Measurements from ENCODE around the gene USF2. TPM values are rescaled to one million over a fixed set of nuclear protein-coding genes. Genes with fewer than 3 reads are reported as not detected.
"Not testable (repeated sequence)": the region's sequence is repeated elsewhere in the genome, so short reads cannot be mapped to it uniquely, and the experiment has no call there.

Gene USF2
- total RNA-seq, 1 experiment from 2014 or later = 129 TPM

DNA sequence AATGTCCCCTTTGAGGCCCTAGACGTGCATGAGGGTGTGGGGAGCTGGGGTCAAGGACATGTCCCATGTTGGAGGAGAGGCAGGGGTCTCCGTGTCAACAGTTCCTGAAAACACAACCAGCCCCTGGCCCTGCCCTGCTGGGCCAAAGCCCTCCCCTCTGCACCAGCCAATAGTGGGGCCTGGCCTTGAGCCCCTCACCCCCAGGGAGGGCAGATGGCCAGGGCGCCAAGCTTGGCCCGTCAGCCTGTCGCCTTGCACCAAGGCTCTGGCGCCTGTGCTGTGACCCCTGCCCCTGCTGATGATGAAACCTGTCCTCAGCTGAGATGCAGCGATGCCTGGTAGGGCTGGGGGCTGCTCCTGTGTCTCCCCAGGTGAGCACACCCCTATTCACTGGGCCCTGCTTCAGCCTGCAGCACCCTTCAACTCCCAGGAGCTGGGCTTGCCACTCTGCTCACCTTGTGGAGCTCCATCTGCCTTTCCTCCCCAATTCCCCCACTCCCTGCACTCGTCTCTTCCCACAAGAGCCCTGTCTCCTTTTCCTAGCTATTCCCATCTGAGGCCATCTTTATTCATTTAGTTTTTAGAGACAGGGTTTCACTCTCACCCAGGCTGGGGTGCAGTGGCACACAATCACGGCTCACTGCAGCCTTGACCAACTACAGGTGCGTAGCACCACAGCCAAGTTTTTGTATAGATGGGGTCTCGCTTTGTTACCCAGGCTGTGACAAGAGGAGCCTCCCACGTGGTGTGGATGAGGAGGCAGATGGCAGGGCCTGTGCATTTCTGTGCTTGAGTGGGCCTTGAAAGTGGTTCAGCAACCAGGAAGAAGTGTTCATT is 11.4 kb downstream of the USF2 start:
- no peak for DNase-seq (ENCODE audit: low read depth)

DNA sequence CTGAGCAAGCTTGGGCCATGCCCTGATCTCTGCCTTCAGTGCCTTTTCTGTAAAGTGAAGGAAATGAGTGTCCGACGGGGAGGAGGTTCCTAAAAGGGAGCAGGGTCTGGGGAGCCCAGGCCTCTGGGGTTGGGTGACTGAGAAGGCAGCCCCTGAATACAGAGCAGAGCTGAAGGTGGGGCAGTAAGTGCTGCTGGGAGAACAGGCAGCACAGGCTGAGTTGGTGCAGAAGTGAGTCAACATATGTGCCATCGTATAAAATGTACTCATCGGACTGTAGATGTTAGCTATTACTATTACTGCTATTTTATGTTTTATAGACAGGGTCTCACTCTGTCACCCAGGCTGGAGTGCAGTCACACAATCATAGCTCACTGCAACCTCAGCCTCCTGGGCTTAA is 12.5 kb downstream of the USF2 start:
- no peak for DNase-seq (ENCODE audit: low read depth)

DNA sequence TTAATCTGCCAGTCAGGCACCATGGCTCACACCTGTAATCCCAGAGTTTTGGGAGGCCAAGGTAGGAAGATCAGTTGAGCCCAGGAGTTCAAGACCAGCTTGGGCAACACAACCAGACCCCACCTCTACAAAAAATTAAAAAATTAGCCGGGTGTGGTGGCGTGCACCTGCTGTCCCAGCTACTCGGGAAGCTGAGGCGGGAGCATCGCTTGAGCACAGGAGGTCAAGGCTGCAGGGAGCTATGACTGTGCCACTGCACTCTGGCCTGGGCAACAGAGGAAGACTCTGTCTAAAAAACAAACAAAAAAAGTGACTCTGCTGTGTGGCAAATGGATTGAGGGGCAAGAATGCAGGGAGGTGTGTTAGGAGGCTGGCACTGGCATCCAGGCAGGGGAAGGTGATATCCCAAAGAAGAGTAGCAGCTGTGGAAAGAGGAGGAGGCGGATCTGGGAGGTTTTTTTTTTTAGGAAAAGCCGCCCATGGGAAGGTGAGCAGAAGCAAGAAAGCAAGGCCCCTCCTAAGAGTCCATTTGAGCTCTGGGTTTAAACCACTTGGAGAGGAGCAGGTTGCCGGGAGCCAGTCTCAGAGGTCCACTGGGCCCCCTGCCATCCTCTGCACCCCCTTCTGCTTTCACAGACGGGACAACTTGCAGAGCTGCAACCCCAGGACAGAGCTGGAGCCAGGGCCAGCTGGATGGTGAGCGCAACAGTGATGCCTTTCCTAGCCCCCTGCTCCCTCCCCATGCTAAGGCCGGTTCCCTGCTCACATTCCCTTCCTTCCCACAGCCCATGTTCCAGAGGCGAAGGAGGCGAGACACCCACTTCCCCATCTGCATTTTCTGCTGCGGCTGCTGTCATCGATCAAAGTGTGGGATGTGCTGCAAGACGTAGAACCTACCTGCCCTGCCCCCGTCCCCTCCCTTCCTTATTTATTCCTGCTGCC is 15.7 kb downstream of the USF2 start:
- no peak for DNase-seq (ENCODE audit: low read depth)

DNA sequence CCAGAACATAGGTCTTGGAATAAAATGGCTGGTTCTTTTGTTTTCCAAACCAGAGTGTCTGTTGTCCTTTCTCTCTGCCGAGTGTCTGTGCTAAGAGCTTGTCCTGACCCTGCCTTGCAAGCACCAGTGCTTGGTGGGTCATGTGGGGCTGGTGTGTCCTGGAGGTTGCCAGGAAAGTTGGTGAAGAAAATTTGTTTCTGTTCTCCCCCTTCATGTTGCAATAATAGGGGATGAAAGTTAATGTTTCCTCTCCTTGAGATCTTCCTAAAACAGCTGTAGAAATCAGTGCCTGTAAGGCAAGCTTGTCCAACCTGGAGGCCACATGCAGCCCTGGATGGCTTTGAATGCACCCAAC is 16.3 kb downstream of the USF2 start:
- DNase-seq (ENCODE audit: low read depth) = no peak

DNA sequence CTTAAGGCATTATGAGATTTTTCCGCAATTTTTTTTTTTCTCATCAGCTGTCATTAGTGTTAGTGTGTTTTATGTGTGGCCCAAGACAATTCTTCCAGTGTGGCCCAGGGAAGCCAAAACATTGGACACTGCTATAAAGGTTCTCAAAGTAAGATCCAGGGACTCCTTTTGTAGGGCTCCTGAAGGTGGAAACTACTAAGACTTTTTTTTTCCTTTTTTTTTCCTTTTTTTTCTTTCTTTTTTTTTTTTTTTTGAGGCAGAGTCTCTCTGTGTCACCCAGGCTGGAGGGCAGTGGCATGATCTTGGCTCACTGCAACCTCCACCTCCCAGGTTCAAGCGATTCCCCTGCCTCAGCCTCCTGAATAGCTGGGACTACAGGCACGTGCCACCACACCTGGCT is 16.7 kb downstream of the USF2 start:
- not testable (repeated sequence) for DNase-seq (ENCODE audit: low read depth)

DNA sequence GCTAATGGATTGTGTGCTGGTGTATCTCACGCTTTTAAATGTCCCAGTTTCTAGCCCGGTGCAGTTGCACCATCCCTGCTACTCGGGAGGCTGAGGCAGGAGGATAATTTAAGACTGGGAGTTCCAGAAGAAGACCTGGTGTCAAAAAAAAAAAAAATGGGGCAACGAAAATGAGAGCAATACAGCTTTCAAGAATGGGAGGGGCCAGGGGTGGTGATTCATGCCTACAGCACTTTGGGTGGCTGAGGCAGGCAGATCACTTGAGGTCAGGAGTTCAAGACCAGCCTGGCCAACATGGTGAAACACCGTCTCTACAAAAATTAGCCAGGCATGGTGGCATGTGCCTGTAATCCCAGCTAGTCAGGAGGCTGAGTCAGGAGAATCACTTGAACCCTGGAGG is 17.3 kb downstream of the USF2 start:
- DNase-seq (ENCODE audit: low read depth) = not testable (repeated sequence)

DNA sequence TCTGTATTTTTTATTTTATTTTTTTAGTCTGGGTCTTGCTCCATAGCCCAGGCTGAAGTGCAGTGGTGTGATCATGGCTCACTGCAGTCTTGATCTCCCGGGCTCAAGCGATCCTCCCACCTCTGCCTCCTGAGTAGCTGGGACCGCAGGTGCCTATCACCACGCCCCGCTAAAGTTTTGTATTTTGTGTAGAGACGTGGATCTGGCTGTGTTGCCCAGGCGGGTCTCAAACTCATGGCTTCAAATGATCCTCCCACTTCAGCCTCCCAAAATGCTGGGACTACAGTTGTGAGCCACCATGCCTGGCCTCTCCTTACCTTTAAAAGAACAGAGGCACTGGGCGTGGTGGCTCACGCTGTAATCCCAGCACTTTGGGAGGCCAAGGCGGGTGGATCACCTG is 19.0 kb downstream of the USF2 start:
- no peak for DNase-seq (ENCODE audit: low read depth)

DNA sequence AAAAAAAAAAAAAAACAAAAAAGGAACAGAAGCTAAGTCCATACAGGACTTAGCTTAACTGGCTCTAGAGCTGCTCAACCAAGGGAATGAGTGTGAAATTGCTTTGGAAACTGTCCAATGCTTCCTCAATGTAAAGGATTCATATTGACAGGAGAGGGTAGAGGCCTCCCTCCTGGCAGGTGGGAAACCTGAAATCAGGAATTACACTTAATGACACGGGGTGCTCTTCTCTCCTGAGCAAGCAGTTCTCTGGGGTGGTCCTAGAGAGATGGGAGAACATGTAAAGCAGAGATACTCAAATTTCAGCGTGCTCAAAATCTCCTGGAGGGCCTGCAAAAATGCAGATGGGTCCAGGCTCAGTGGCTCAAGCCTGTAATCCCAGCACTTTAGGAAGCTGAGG is 19.6 kb downstream of the USF2 start:
- DNase-seq (ENCODE audit: low read depth) = no peak

DNA sequence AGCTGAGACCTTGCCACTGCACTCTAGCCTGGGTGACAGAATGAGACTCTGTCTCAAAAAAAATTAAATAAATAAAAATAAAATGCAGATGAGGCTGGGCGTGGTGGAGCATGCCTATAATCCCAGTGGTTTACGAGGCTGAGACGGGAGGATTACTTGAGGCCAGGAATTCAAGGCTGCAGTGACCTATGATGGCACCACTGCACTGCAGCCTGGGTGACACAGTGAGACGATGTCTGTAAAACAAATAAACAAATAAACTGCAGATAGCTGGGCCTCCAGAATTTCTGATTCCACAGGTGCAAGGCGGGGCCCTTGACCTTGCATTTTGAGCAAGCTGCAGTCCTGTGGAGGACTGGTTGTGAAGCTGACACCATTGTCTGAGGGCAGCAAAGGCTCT is 20.1 kb downstream of the USF2 start:
- DNase-seq (ENCODE audit: low read depth) = no peak

DNA sequence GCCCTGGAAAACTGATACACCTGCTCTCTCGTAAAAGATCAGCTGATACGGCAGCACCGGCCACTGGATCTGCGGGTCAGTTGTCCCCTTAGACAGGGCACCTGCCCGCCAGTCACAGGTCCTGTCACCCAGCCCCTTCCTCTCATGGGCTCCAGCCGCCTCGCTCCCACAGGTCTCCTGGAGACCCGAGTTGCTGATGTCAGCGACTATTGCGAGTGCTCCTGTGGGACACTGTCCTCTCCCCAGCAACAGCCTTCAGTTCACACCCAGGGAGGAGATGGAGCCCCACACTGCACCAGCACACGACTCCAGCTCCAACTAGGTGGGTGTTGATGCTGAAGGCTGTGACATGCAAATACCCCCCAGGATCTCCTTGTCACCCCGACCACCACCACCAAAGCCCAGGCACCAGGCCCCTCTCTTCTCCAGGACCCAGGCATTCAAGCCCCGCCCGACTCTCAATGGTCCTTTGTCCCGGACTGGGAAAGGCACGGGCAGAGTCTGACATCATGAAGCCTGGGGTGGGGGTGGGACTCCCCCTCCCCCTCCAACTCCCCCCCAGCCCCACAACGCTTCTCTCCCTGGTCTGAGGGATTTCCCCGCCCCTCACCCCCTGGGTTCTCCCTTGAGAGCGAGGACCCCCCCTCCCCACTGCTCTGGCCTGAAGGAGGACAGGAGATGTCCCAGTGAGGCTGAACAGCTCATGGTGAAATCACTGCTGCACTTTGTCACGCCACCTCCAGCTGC is 21.8 kb downstream of the USF2 start:
- DNase-seq (ENCODE audit: low read depth) = no peak

DNA sequence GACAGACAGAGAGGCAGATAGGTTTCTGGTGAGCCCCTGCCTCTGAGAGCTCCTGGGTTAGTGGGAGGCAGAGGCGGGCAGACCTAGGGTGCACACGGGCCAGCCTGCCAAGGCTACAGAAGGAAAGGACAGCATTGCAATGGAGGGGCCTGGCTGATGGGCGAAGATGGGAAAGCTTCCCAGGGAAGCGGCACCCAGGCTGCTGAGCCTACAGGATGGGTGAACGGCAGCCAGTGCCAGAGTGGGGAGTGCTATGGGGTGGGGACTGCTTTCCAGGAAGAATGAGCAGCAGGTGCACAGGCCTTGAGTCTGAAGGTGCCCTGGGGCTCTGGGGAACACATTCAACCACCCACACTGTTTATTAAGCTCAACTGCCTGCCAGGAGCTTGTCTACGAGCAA is 22.5 kb downstream of the USF2 start:
- no peak for DNase-seq (ENCODE audit: low read depth)

DNA sequence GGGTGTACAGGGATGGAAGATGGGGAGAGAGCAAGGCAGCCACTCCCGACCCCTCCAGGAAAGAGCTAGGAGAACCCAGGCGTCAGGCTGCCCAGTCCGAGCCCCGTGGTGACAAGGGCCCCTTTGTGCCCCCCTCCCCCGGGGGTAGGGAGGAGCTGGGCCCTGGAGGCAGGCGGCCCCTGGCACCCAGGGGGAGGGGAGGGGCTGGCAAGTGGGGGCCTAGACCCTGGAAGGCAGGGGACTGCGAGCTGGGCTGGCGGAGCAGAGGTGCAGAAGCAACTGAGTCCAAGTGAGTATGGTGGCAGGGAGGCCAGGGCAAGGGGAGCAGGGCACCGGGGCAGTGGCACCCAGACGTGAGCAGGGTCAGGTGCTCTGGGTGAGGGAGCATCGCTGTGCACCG is 23.2 kb downstream of the USF2 start, which contains the start of gene MAG:
Gene MAG, plus strand, starts transcription at position 246 of the 400 bp plus-strand sequence. CDS start 3,248 bp downstream, outside the sequence.
- no peak for DNase-seq (ENCODE audit: low read depth)

DNA sequence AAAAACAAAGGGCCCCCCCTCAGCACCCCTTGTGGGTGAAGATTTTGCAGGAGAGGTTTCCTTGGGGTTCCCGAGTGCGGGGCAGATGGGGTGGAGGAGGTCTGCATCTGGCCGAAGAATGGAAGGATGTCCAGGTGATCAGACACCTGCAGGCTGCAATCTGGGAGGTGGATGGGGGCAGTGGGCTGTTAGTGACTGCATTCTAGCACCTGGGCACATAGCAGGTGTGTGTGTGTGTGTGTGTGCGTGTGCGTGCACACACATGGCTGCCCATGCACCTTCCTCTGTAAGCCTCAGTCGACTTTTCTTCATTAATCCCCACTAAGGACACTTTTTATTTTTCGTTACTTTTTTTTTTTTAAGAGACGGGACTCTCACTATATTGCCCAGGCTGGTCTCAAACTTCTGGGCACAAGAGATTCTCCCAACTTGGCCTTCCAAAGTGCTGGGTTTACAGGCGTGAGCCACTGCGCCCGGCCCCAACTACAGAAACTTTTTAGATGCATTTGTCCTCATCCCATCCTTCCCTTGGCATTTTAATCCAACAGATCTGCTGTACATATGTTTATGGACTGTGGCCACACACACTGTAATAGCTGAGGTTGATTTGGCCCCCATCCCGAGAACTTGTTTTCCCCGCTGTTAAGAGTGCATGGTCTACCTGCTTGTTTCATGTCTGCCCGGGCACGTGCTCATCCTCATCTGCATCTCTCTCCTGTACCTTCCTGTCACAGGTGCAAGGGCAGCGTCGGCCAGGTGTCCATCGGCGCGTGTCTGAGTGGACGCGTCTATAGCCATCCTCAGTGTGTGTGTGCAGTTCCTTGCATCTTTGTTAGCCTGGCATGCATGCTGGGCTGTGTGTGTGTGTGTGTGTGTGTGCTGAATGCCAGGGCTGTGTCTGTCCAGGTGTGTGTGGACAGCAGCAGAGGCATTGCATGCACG is 23.9 kb downstream of the USF2 start:
- no peak for DNase-seq (ENCODE audit: low read depth)

DNA sequence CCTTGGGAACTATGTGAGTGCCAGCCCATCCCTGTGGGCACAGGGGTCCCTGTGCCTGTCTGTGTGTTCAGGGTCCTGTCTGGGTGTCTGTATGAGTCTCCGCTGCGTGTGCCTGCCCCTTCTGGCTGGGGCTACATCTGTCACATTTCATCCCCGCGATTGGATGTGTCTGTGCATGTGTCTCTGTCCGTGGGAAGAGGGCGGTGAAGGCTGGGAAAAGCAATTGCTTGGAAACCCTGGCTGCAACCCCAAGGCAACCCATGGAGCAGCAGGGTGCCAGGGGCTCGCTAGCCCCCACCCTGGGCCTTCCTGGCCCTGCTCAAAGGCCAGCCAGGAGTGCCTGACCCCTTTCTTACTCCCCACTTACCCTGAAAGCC is 24.6 kb downstream of the USF2 start:
- no peak for DNase-seq (ENCODE audit: low read depth)

DNA sequence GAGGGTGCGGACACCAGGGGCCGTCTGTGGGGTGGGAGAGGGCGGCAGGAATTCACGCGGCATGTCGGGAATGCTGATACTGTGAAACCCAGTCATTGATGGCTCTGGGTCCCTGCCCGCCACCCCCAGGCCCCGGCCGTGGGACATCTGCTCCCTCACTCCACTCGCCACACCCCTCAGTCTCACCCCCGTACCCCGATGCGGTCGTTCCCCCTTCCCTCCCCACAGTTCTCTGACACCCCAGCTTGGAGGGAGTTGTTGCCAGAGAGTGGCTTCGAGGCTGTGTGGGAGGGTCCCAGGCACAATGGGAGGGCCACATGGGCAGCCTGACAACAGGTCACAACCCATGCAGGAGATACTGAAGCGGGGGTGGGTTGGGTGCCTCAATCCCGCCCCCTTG is 25.0 kb downstream of the USF2 start:
- no peak for DNase-seq (ENCODE audit: low read depth)

DNA sequence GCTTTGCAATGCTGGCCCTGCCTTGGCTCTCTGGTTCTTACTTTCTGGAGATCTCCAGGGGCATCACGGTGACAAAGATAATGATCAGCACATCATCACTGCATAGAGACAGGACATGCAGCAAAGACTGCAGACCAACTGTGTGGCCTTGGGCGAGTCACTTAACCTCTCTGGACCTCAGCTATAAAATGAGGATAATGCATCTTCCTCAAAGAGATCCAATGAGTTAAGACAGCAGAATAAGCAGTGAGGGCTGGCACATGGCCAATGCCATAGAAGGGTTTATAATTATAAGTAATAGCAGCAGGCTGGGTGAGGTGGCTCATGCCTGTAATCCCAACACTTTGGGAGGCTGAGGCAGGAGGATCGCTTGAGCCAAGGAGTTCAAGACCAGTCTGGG is 25.6 kb downstream of the USF2 start:
- DNase-seq (ENCODE audit: low read depth) = no peak

DNA sequence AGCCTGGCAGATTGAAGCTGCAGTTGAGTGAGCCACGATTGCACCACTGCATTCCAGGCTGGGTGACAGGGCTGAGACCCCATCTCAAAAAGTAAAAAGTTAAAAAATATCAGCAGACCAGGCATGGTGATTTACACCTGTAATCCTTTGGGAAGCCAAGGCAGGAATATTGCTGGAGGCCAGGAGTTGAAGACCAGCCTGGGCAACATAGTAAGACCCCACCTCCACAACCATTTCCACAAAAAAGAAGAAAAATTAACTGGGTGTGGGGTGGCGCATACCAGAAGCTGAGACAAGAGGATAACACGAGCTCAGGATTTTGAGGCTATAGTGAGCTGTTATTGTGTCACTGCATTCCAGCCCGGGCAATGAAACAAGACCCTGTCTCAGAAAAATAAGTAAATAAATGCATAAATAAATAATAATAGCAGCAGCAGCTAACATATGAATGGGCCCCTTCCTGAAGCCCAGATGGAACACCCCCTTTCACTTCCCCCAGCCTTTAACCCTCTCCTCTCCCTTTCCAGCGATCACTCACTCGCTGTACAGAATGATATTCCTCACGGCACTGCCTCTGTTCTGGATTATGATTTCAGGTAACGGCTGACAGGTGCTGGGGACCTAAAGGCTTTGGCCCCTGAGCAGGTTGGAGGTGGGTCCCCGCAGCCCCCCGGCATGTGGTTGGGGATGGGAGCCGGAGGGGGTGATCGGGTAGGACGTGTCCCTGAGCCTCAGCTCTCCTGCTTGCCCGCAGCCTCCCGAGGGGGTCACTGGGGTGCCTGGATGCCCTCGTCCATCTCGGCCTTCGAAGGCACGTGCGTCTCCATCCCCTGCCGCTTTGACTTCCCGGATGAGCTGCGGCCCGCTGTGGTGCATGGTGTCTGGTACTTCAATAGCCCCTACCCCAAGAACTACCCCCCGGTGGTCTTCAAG is 26.4 kb downstream of the USF2 start:
- no peak for DNase-seq (ENCODE audit: low read depth)

DNA sequence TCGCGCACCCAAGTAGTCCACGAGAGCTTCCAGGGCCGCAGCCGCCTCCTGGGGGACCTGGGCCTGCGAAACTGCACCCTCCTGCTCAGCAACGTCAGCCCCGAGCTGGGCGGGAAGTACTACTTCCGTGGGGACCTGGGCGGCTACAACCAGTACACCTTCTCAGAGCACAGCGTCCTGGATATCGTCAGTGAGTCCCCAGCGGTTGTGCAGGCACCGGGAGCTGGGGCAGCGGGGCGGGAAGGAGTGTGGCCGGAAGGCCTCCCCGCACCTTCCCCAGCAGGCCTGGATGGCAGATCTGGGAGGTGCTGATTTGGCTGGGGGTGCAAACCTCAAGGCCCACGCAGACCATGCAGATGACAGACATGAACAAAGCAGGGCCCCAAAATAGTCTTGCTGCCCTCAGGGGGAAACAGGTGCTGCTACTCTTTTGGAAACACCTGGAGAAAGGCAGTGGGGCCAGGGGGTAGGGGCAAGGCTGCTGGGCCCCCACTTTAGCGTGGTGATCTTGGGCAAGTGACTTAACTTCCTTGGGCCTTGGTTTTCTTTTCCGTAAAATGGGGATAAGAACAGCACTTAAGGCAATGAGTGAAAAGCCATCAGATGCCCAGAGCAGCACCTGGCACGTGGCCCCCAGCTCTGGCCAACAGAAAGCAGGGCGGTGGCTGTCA is 27.2 kb downstream of the USF2 start:
- no peak for DNase-seq (ENCODE audit: low read depth)

Data from HT1080 (cell line).